Measurements from ENCODE around the gene ADAM12.

DNA sequence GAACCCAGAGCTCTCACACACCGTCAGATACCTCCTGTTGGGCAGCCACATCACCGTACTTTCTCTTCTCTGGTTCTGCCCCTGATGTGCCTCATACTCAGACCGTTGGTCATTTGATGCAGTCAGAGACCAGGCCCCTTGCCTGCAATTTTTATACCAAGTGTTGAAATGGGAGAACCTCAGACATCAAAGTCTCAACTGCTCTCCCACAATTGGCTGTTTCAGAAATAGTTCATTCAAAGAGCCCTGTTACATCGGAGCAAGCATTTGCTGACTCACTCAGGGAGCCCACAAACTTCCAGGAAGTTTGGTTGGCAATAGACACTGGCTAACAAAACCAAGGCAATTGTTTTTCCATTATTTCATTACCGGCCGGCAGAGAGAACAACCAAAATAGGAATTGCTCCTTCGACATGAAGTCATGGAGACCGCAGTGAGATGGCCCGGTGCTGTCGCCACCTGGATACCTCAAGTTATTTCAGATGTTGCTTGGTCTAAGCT is 33.5 kb upstream of the ADAM12 start:
- no peak for TF ChIP-seq POLR2A (IDR thresholded peaks at IDR 0.05)
- TF ChIP-seq, protein P1, sequence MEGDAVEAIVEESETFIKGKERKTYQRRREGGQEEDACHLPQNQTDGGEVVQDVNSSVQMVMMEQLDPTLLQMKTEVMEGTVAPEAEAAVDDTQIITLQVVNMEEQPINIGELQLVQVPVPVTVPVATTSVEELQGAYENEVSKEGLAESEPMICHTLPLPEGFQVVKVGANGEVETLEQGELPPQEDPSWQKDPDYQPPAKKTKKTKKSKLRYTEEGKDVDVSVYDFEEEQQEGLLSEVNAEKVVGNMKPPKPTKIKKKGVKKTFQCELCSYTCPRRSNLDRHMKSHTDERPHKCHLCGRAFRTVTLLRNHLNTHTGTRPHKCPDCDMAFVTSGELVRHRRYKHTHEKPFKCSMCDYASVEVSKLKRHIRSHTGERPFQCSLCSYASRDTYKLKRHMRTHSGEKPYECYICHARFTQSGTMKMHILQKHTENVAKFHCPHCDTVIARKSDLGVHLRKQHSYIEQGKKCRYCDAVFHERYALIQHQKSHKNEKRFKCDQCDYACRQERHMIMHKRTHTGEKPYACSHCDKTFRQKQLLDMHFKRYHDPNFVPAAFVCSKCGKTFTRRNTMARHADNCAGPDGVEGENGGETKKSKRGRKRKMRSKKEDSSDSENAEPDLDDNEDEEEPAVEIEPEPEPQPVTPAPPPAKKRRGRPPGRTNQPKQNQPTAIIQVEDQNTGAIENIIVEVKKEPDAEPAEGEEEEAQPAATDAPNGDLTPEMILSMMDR (IDR thresholded peaks at IDR 0.05): no peak
